Measurements from ENCODE around the gene CD2AP.

GRCh38 chr6:47519279-47519678 lies 41.7 kb downstream of the CD2AP start:
- TF ChIP-seq CTCF (IDR thresholded peaks at IDR 0.05; ENCODE audit: poor library complexity) (no peak), EZH2 (IDR thresholded peaks at IDR 0.05; ENCODE audit: borderline replicate concordance) (no peak)
